GM12878 (cell line): ENCODE results near the gene TRIM74. TPM values are rescaled to one million over a fixed set of nuclear protein-coding genes. Genes with fewer than 3 reads are reported as not detected.
"Not testable (repeated sequence)": the region's sequence is repeated elsewhere in the genome, so short reads cannot be mapped to it uniquely, and the experiment has no call there.

Source experiments
- ATAC-seq: fragments of 200-7000 bp; cut with Tn5 transposase; 3 replicates; pipeline ENCODE4 v1.9.1; 2020; ENCODE audit warnings: mild to moderate bottlenecking, moderate library complexity
- BruUV-seq: library from RNA; stranded (reverse); fragments of 400-500 nt; replicated peaks from 2 replicates; lab custom pipeline; 2021; lab: Mats Ljungman, UMichigan
- CTCF ChIA-PET: fragments of 300-600 bp; sonication (Branson Sonifier 250); formaldehyde crosslinking; extraction: SDS; loops from one replicate; lab custom pipeline; 2021; ENCODE audit warnings: inconsistent platforms; lab: Yijun Ruan, JAX
- POLR2A ChIA-PET: fragments of 350-600 bp; formaldehyde crosslinking; extraction: SDS; loops from one replicate; lab custom pipeline; 2021; ENCODE audit warnings: inconsistent platforms; lab: Charles Lee
- RAD21 ChIA-PET: fragments of 300-600 bp; sonication (Branson Sonifier 250); formaldehyde crosslinking; loops from one replicate; lab custom pipeline; 2023; ENCODE audit warnings: antibody characterized with exemption; ENCODE audit not compliant: unreplicated experiment; lab: Charles Lee
- SMC1A ChIA-PET: fragments of 300-600 bp; sonication (Branson Sonifier 250); formaldehyde crosslinking; loops from one replicate; lab custom pipeline; 2023; ENCODE audit not compliant: unreplicated experiment, uncharacterized antibody; lab: Charles Lee
- DNase-seq: peaks from one replicate; pipeline ENCODE4 v3.0.0-alpha.2; 2011; ENCODE audit warnings: low read depth, low spot score
- FAIRE-seq: peaks from 3 replicates; lab custom pipeline; 2011; peaks lifted over from hg19 to GRCh38; lab: Jason Lieb, UNC
- H2AFZ ChIP-seq: 2 replicates; pipeline ENCODE4 v1.6.0; 2011; ENCODE audit warnings: low read depth, low read length, control low read depth; ENCODE audit not compliant: control insufficient read depth
- H3K27ac ChIP-seq: 2 replicates; pipeline ENCODE4 v1.5.1; 2011; ENCODE audit warnings: control low read depth; ENCODE audit not compliant: control insufficient read depth, insufficient read depth
- H3K27me3 ChIP-seq, 2 experiments: replicated peaks in 1 of 2; 2 replicates each; pipeline versions ENCODE4 v1.6.0 to v1.6.1; 2011; ENCODE audit warnings: low read length in 1 of 2; ENCODE audit not compliant: control insufficient read depth in 2 of 2, insufficient read depth in 2 of 2
- H3K36me3 ChIP-seq, 2 experiments: 2 replicates each; pipeline ENCODE4 v1.5.1; 2011; ENCODE audit warnings: low read length in 1 of 2; ENCODE audit not compliant: control insufficient read depth in 2 of 2, insufficient read depth in 2 of 2
- H3K4me1 ChIP-seq: 2 replicates; pipeline ENCODE4 v1.6.1; 2011; ENCODE audit warnings: mild to moderate bottlenecking, low read length, moderate library complexity, mixed read lengths; ENCODE audit not compliant: control insufficient read depth, insufficient read depth
- H3K4me2 ChIP-seq: 2 replicates; pipeline ENCODE4 v1.6.0; 2011; ENCODE audit warnings: control low read depth; ENCODE audit not compliant: control insufficient read depth, insufficient read depth
- H3K4me3 ChIP-seq: fragments of 200-600 bp; sonication (generic); 2 replicates; pipeline ENCODE4 v1.5.1; 2016
- H3K79me2 ChIP-seq: 2 replicates; pipeline ENCODE4 v1.6.0; 2011; ENCODE audit warnings: low read length; ENCODE audit not compliant: control insufficient read depth, insufficient read depth
- H3K9ac ChIP-seq: 2 replicates; pipeline ENCODE4 v1.8.0; 2011; ENCODE audit warnings: low read length, control low read depth, mixed read lengths; ENCODE audit not compliant: control insufficient read depth, insufficient read depth
- H3K9me3 ChIP-seq: replicated peaks from 3 replicates; pipeline ENCODE4 v1.5.1; 2011; ENCODE audit warnings: mild to moderate bottlenecking, low read length; ENCODE audit not compliant: control insufficient read depth, insufficient read depth
- H4K20me1 ChIP-seq: 2 replicates; pipeline ENCODE4 v1.6.0; 2011; ENCODE audit not compliant: control insufficient read depth, insufficient read depth
- WGBS: methylation state at CpG from one replicate; pipeline ENCODE4 v1.1.6; 2016; ENCODE audit warnings: low lambda C conversion rate; ENCODE audit not compliant: insufficient replicate concordance, insufficient coverage; ENCODE audit errors: missing lambda C conversion rate; 5-methylcytosine and 5-hydroxymethylcytosine counted together
- in situ Hi-C: fragments of 300-500 bp; cut with MboI; formaldehyde crosslinking; loops from 9 replicates; pipeline ENCODE4 v1.14.3; 2018; ENCODE audit warnings: mixed read lengths
- intact Hi-C: fragments of 100-400 bp; cut with micrococcal nuclease; formaldehyde crosslinking; loops from one replicate; pipeline ENCODE4 v1.14.2; 2022; ENCODE audit not compliant: unreplicated experiment
- polyA plus RNA-seq, 11 experiments: library from polyadenylated mRNA; depleted of rRNA in 4 of 11; unstranded in 6 of 11; stranded (reverse) in 5 of 11; fragments of >200 nt; fragmentation: Nextera tagmentation in 4 of 11; fragmentation: Illumina TruSeq in 1 of 11; extraction: Ambion mirVana in 4 of 11; extraction: Trizol in 1 of 11; gene quantifications; 1 replicate in 1 of 11; 2 replicates in 10 of 11; pipeline versions ENCODE4 v1.2.1 to v1.2.3, GENCODE V29; 2011 to 2016; ENCODE audit warnings: inconsistent platforms in 2 of 11, missing spikeins in 2 of 11, low read depth in 1 of 11
- total RNA-seq, 4 experiments: library from RNA; depleted of rRNA in 3 of 4; stranded (reverse); fragments of >200 nt in 3 of 4; fragmentation: Illumina TruSeq in 1 of 4; extraction: Trizol in 1 of 4; gene quantifications; 2 replicates each; pipeline versions ENCODE4 v1.2.1 to v1.2.3, GENCODE V29; 2013 to 2021

TRIM74 gene
- total and polyA plus RNA-seq, 10 of the 15 experiments (the other 5 are each of a cell fraction or from before 2014, with no cell fraction given), result 0.10 to 0.48 (median 0.21) TPM; not detected in 6

- CTCF ChIA-PET, H3K4me3 ChIP-seq, H3K4me2 ChIP-seq, H3K4me1 ChIP-seq, H3K9me3 ChIP-seq, H2AFZ ChIP-seq, POLR2A ChIA-PET, H3K9ac ChIP-seq, H3K27ac ChIP-seq, in situ Hi-C loops, H3K27me3 ChIP-seq, H4K20me1 ChIP-seq, intact Hi-C loops, RAD21 ChIA-PET, FAIRE-seq, SMC1A ChIA-PET, DNase-seq, ATAC-seq, BruUV-seq, H3K79me2 ChIP-seq, H3K36me3 ChIP-seq: not testable (repeated sequence)
- 100% methylated on average over 2 of the region's 8 CpGs for WGBS
Measured at GRCh38 chr7:72995484-72995883, 26.2 kb upstream of the TRIM74 start.

DNA sequence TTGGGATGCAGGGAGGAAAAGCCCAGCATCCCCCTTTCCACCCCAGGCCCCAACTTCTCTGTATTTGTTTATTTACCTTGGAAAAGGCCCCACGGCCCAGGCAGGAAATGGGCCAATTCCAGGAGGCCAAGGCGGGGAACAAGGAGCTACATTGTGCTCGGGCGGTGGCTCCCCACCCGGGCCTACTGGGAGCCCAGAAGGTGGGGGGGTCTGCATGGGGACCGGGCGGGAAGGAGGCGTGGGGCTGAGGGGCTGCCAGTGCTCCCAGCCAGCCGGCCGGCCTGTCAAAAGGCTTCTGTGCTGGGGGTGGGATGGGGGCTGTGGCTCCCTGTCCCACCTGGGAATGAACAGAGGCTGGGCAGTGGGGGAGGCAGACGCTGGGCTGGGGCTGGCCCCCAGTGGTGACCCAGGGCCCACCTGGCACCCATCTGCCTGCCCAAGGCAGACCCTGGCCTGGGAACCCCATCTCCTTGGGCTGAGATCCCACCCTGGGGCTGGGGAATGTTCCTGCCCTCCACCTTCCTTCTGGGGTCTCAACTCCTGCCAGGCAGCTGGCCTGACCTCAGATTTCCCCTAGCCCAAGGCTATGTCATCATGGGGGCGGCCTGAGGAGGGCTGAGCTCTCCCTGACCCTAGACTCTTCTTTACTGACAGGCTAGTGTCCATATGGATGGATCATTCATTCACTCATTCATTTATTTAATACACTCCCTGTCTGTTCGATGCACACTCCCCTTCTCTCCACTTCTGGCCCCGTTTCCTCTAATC lies 21.1 kb upstream of the TRIM74 start:
- intact Hi-C loops, H3K9me3 ChIP-seq, in situ Hi-C loops, H3K36me3 ChIP-seq, H3K4me1 ChIP-seq, BruUV-seq, H3K4me2 ChIP-seq, RAD21 ChIA-PET, H3K79me2 ChIP-seq, DNase-seq, H3K9ac ChIP-seq, CTCF ChIA-PET, H2AFZ ChIP-seq, H3K4me3 ChIP-seq, H3K27me3 ChIP-seq, H4K20me1 ChIP-seq, SMC1A ChIA-PET, POLR2A ChIA-PET, FAIRE-seq, H3K27ac ChIP-seq: not testable (repeated sequence)
- ATAC-seq, result peak; percentile 19; the same call in 2 of the 3 replicates
- 100% methylated on average over 6 of the region's 14 CpGs for WGBS

- H4K20me1 ChIP-seq, H3K36me3 ChIP-seq, ATAC-seq, BruUV-seq, H2AFZ ChIP-seq, intact Hi-C loops, H3K9ac ChIP-seq, H3K27me3 ChIP-seq, DNase-seq, FAIRE-seq, H3K27ac ChIP-seq, CTCF ChIA-PET, SMC1A ChIA-PET, RAD21 ChIA-PET, POLR2A ChIA-PET, H3K4me3 ChIP-seq, H3K4me2 ChIP-seq, in situ Hi-C loops, H3K9me3 ChIP-seq, H3K79me2 ChIP-seq, H3K4me1 ChIP-seq: not testable (repeated sequence)
- WGBS, result no CpG with 5 or more reads among the region's 11 CpGs
Measured at GRCh38 chr7:72982084-72982483, 12.8 kb upstream of the TRIM74 start.

DNA sequence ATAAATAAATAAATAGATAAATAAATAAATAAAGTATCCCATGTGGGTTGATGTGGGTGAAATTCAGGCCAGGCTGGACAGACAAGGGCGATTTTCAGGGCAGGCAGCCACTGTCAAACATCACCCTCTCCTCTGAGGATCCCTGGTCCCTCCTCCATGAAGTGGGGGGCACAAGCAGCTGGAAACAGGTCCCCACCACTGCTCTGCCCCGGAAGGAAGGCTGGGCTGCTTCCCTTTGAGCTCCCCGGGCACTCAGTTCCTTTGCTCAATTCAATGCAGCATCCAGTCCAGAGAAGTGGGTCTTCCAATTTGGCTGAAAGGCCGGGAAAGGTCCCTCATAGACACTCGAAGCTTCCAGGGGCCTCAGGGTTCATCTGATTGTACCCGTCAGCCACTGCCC lies 11.1 kb upstream of the TRIM74 start:
- 100% methylated on average over 2 of the region's 6 CpGs for WGBS
- H4K20me1 ChIP-seq, H3K9ac ChIP-seq, ATAC-seq, H3K4me3 ChIP-seq, H3K4me2 ChIP-seq, H3K4me1 ChIP-seq, RAD21 ChIA-PET, H3K9me3 ChIP-seq, intact Hi-C loops, CTCF ChIA-PET, FAIRE-seq, in situ Hi-C loops, H3K27me3 ChIP-seq, H3K79me2 ChIP-seq, H3K27ac ChIP-seq, POLR2A ChIA-PET, SMC1A ChIA-PET, DNase-seq, BruUV-seq, H2AFZ ChIP-seq, H3K36me3 ChIP-seq: not testable (repeated sequence)
